ENCODE data around the gene SH3RF3.

- TF ChIP-seq SMC3 (IDR thresholded peaks at IDR 0.05; ENCODE audit: low read depth, low read length) = no peak
- TF ChIP-seq CTCF (IDR thresholded peaks at IDR 0.05) = no peak
- no peak for TF ChIP-seq USF1 (IDR thresholded peaks at IDR 0.05; ENCODE audit: borderline replicate concordance, low read depth)
- no peak for TF ChIP-seq TCF12 (IDR thresholded peaks at IDR 0.05)
- no peak for TF ChIP-seq SIN3A (IDR thresholded peaks at IDR 0.05; ENCODE audit: borderline replicate concordance, low read depth, low read length)
- TF ChIP-seq GABPA (IDR thresholded peaks at IDR 0.05; ENCODE audit: low read depth) = no peak
- no peak for TF ChIP-seq RFX5 (IDR thresholded peaks at IDR 0.05; ENCODE audit: low read length)
- no peak for TF ChIP-seq NRF1 (IDR thresholded peaks at IDR 0.05; ENCODE audit: low read depth, low read length)
- TF ChIP-seq EP300 (IDR thresholded peaks at IDR 0.05; ENCODE audit: borderline replicate concordance in 1 of 2, low read depth in 1 of 2, low read length in 1 of 2) = no peak
Measured at GRCh38 chr2:109526442-109526970, 397.5 kb downstream of the SH3RF3 start.

Measured in SK-N-SH (cell line).